ENCODE data around the gene DCT. TPM values are rescaled to one million over a fixed set of nuclear protein-coding genes. Genes with fewer than 3 reads are reported as not detected.

Gene DCT
- total RNA-seq, 1 donor from 2014 or later, result 19.7 TPM

- H3K4me3 Mint-ChIP-seq, result peak overlapping the region; percentile 24
- H3K4me1 Mint-ChIP-seq (ENCODE audit: unreplicated experiment), result peaks cover 5% of the 10 kb centered on the region
- TF ChIP-seq CTCF (conservative IDR thresholded peaks at IDR 0.05), result no peak
- DNase-seq (ENCODE audit: extremely low spot score, unreplicated experiment), result no peak
- peaks cover 2% of the 10 kb centered on the region for H3K27me3 Mint-ChIP-seq
- H3K9me3 Mint-ChIP-seq, result no peaks in the 10 kb centered on the region
- H3K36me3 Mint-ChIP-seq, result no peaks in the 10 kb centered on the region
- H3K27ac Mint-ChIP-seq, result peak overlapping the region; percentile 18
Measured at GRCh38 chr13:94433055-94433961, 46.2 kb downstream of the DCT start.

DNA sequence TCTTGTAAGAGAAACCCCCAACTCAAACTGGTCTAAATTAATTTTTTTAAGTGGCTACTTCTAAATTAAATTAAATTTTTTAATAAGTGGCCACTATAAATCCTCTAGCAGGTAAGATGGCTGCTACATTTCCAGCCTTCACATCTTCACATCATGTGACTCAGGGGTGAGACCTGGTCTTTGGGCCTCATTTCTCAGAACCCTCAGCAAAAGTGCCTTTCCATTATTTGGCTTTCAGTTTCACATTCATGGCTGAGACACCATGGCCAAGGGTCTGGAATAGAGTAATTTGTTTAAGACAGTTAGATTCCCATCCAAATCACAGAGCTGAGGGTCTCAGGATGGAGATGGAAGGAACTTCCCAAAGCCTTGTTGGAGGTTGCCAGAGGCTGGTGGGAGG, 47.5 kb downstream of the DCT start:
- DNase-seq (ENCODE audit: extremely low spot score, unreplicated experiment), result no peak
- Mint-ChIP-seq H3K27ac (no peak overlapping the region), H3K4me1 (ENCODE audit: unreplicated experiment) (peaks cover 12% of the 10 kb centered on the region), H3K27me3 (no peaks in the 10 kb centered on the region), H3K9me3 (no peaks in the 10 kb centered on the region), H3K4me3 (no peak overlapping the region), H3K36me3 (no peaks in the 10 kb centered on the region)
- no peak for TF ChIP-seq CTCF (conservative IDR thresholded peaks at IDR 0.05)

DNA sequence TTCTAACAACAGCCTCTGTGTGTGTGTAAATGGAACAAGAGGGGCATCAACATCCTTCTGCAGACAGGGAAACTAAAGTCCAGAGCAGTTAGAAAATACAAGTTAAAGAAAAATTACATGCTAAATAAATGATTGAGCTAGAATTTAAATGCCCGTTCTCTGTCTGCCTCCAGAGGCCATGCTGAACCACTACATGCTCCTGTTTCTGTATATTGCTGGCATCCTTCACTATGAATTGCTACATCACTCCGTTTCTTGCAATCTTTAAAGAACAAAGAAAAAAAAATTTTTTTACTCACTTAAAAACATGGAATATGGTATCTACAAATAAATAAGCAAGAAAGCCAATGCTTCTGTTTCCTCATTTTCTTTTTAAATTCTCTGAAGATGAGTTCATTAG, 47.9 kb downstream of the DCT start:
- no peak for DNase-seq (ENCODE audit: extremely low spot score, unreplicated experiment)
- H3K27me3 Mint-ChIP-seq, result no peaks in the 10 kb centered on the region
- H3K4me1 Mint-ChIP-seq (ENCODE audit: unreplicated experiment), result peaks cover 12% of the 10 kb centered on the region
- peak; percentile 42 for TF ChIP-seq CTCF (conservative IDR thresholded peaks at IDR 0.05)
- H3K4me3 Mint-ChIP-seq, result no peak overlapping the region
- H3K9me3 Mint-ChIP-seq, result no peaks in the 10 kb centered on the region
- no peak overlapping the region for H3K27ac Mint-ChIP-seq
- H3K36me3 Mint-ChIP-seq, result no peaks in the 10 kb centered on the region

DNA sequence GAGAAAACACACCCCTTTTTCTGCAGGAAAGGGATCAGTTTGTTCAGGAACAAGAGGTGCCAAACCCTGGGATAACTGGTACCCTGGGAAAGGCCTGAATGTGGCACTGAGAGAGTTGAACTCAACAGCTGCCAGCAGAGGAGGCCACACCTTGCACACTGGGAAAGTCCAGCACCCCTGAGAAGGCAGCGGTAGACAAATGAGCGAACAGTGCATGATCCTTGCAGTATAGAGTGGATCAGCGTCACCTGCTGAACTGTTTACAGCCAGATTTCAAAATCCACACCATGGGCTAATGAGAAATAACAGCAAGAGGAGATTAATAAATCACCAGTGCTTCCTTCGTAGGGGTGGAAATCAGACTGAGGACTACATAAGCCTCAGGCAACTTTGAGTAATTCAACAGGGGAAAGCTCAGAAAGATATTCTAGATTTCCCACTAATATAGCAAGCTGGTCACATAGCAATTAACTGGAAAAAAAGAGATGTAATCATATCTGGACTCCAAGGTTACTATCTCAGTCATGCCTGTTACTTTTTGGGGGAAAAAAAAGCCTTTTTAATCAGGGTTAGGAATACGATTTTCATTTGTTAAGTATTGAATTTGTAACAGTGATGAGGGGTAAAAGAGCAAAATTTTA, 52.0 kb downstream of the DCT start:
- H3K36me3 Mint-ChIP-seq, result no peaks in the 10 kb centered on the region
- no peak overlapping the region for H3K27ac Mint-ChIP-seq
- H3K27me3 Mint-ChIP-seq, result no peaks in the 10 kb centered on the region
- no peak overlapping the region for H3K4me3 Mint-ChIP-seq
- DNase-seq (ENCODE audit: extremely low spot score, unreplicated experiment), result no peak
- H3K9me3 Mint-ChIP-seq, result no peaks in the 10 kb centered on the region
- no peak for TF ChIP-seq CTCF (conservative IDR thresholded peaks at IDR 0.05)
- peaks cover 7% of the 10 kb centered on the region for H3K4me1 Mint-ChIP-seq (ENCODE audit: unreplicated experiment)

GRCh38 chr13:94419925-94420305, 59.6 kb downstream of the DCT start:
- no peak overlapping the region for H3K4me3 Mint-ChIP-seq
- DNase-seq (ENCODE audit: extremely low spot score, unreplicated experiment), result no peak
- no peak overlapping the region for H3K27ac Mint-ChIP-seq
- peaks cover 7% of the 10 kb centered on the region for H3K4me1 Mint-ChIP-seq (ENCODE audit: unreplicated experiment)
- H3K27me3 Mint-ChIP-seq, result no peaks in the 10 kb centered on the region
- H3K9me3 Mint-ChIP-seq, result no peaks in the 10 kb centered on the region
- no peak for TF ChIP-seq CTCF (conservative IDR thresholded peaks at IDR 0.05)
- no peaks in the 10 kb centered on the region for H3K36me3 Mint-ChIP-seq

All from type B pancreatic cell (in vitro differentiated cells).